ENCODE measurements around the gene TCAIM.

DNA sequence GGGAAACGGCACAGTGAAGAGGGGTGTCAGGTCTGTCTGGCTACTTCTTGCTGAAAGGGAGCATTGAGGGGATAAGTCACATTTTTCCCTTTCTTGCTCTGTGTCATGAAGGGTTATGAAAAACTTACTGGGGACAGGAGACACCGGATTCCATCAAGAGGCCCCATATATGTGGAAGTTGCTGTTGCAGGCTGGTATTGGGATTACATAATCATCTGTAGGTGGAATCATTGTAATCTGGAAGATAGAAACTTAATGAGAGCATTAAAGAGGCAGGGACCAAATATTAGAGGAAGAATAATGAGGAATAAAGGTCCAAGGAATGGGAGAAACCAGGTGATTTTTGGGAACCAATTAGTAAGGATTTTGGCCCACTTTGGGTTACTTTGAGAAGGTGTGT is 4.2 kb upstream of the TCAIM start:
- TF ChIP-seq, protein P1, sequence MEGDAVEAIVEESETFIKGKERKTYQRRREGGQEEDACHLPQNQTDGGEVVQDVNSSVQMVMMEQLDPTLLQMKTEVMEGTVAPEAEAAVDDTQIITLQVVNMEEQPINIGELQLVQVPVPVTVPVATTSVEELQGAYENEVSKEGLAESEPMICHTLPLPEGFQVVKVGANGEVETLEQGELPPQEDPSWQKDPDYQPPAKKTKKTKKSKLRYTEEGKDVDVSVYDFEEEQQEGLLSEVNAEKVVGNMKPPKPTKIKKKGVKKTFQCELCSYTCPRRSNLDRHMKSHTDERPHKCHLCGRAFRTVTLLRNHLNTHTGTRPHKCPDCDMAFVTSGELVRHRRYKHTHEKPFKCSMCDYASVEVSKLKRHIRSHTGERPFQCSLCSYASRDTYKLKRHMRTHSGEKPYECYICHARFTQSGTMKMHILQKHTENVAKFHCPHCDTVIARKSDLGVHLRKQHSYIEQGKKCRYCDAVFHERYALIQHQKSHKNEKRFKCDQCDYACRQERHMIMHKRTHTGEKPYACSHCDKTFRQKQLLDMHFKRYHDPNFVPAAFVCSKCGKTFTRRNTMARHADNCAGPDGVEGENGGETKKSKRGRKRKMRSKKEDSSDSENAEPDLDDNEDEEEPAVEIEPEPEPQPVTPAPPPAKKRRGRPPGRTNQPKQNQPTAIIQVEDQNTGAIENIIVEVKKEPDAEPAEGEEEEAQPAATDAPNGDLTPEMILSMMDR (IDR thresholded peaks at IDR 0.05) = no peak
- no peak for TF ChIP-seq POLR2A (IDR thresholded peaks at IDR 0.05)

Measured in prostate gland (tissue), 2 donors.